ENCODE data around the gene MAST4.

- no peak for TF ChIP-seq POLR2A (IDR thresholded peaks at IDR 0.05)
- TF ChIP-seq CTCF (IDR thresholded peaks at IDR 0.05), result no peak
Observed at GRCh38 chr5:67115817-67116216, 519.6 kb downstream of the MAST4 start.

All from esophagus squamous epithelium (tissue), 4 donors.